Uterus (tissue), 2 donors: ENCODE results near the gene GALT.

Experiments
- CTCF ChIP-seq, 4 experiments: fragments of 200-600 bp in 2 of 4; fragments of 450-650 bp in 2 of 4; sonication (generic) in 2 of 4; IDR thresholded peaks; one replicate each; pipeline ENCODE4 v1.5.1; 2016 to 2019; ENCODE audit warnings: antibody characterized with exemption in 4 of 4, mild to moderate bottlenecking in 2 of 4, moderate library complexity in 1 of 4
- POLR2A ChIP-seq, 2 donors: fragments of 450-650 bp; IDR thresholded peaks; one replicate each; pipeline ENCODE4 v1.6.1; 2016; ENCODE audit warnings: antibody characterized with exemption in 2 of 2, mild to moderate bottlenecking in 1 of 2, moderate library complexity in 1 of 2

- TF ChIP-seq CTCF (IDR thresholded peaks at IDR 0.05) (no peak), POLR2A (IDR thresholded peaks at IDR 0.05) (no peak)
Measured at GRCh38 chr9:34662526-34663302, 16.2 kb downstream of the GALT start, which contains the start of gene CCL27.
